GM21528 (cell line): Measurements from ENCODE around the gene NTRK2.

ENCODE experiments used
- ATAC-seq: cut with Tn5 transposase; IDR thresholded peaks from one replicate; pipeline ENCODE4 v1.9.1; 2021; ENCODE audit warnings: mild to moderate bottlenecking, moderate library complexity; ENCODE audit not compliant: unreplicated experiment, low FRiP score

The NTRK2 gene

GRCh38 chr9:84775056-84775643 lies 105.6 kb downstream of the NTRK2 start:
- no peak for ATAC-seq

- no peak for ATAC-seq
These were observed 109.0 kb downstream of the NTRK2 start for GRCh38 chr9:84778570-84778969.

GRCh38 chr9:84779883-84780282 lies 110.4 kb downstream of the NTRK2 start:
- no peak for ATAC-seq

GRCh38 chr9:84780385-84780784 lies 110.9 kb downstream of the NTRK2 start:
- ATAC-seq, result no peak

GRCh38 chr9:84781458-84781857 lies 111.9 kb downstream of the NTRK2 start:
- ATAC-seq, result no peak

- ATAC-seq, result no peak
These were observed 112.7 kb downstream of the NTRK2 start for GRCh38 chr9:84781931-84782866.

- ATAC-seq, result no peak
These were observed 116.4 kb downstream of the NTRK2 start for GRCh38 chr9:84785792-84786547.

GRCh38 chr9:84788803-84789462 lies 119.4 kb downstream of the NTRK2 start:
- no peak for ATAC-seq

GRCh38 chr9:84789463-84789830 lies 119.9 kb downstream of the NTRK2 start:
- ATAC-seq, result no peak

GRCh38 chr9:84791643-84792042 lies 122.1 kb downstream of the NTRK2 start:
- ATAC-seq, result no peak

- no peak for ATAC-seq
These were observed 123.7 kb downstream of the NTRK2 start for GRCh38 chr9:84793251-84793650.

GRCh38 chr9:84794981-84795637 lies 125.6 kb downstream of the NTRK2 start:
- no peak for ATAC-seq

- ATAC-seq, result no peak
These were observed 126.9 kb downstream of the NTRK2 start for GRCh38 chr9:84796404-84796803.

- ATAC-seq, result no peak
These were observed 129.7 kb downstream of the NTRK2 start for GRCh38 chr9:84799251-84799650.

GRCh38 chr9:84804951-84805694 lies 135.6 kb downstream of the NTRK2 start:
- no peak for ATAC-seq

- ATAC-seq, result no peak
These were observed 137.9 kb downstream of the NTRK2 start for GRCh38 chr9:84807431-84807830.

GRCh38 chr9:84807870-84808390 lies 138.4 kb downstream of the NTRK2 start:
- no peak for ATAC-seq

GRCh38 chr9:84808416-84808815 lies 138.9 kb downstream of the NTRK2 start:
- no peak for ATAC-seq

GRCh38 chr9:84811072-84811750 lies 141.7 kb downstream of the NTRK2 start:
- no peak for ATAC-seq
